IPS-18c (cell line): ENCODE data around the gene SELENOO.

Experiments
- H3K4me3 ChIP-seq: 2 replicates; pipeline ENCODE4 v1.7.0; 2013; ENCODE audit warnings: low read depth, mild to moderate bottlenecking, low read length, moderate library complexity; ENCODE audit not compliant: insufficient read depth
- H3K9me3 ChIP-seq: one replicate; pipeline ENCODE4 v1.6.1; 2013; ENCODE audit warnings: mild to moderate bottlenecking, low read length, moderate library complexity; ENCODE audit not compliant: control insufficient read depth, insufficient read depth

SELENOO gene

DNA sequence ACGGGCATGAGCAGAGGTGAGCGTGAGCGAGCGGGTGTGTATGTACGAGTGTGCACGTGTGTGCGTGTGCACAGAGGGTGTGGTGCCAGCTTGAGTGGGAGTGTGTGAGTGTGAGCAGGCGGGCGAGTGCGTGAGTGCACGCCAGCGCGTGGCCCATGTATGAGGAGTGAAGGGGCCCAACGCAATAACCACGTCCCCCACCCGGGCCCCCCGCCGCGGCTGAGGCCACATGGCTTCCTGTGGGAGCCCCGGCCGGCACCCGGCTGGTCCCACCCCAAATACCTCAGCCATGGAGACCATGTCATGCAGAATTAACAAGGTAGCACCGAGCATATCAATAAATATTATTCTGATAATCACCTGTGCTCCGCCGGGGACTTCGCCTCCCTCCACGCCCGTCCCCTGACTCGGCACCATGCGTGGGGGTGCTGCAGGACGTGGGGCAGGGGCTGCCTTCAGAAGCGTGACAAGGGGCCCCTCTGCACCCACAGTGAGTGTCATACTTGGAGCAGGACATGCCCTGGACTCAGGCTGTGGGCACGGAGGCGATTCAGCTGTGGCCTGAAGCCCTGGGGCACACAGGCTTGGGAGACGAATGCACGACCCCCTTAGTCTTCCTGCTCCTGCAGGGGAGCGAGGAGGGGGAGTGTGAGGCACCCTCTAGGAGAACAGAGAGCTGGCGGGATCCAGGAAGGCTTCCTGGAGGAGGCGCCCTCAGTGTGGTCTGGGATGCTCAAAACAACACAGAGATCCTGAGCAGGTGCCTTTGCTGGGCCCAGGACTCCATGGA, 20.7 kb upstream of the SELENOO start:
- Histone ChIP-seq H3K9me3 (no peaks in the 10 kb centered on the region), H3K4me3 (no peak overlapping the region)

DNA sequence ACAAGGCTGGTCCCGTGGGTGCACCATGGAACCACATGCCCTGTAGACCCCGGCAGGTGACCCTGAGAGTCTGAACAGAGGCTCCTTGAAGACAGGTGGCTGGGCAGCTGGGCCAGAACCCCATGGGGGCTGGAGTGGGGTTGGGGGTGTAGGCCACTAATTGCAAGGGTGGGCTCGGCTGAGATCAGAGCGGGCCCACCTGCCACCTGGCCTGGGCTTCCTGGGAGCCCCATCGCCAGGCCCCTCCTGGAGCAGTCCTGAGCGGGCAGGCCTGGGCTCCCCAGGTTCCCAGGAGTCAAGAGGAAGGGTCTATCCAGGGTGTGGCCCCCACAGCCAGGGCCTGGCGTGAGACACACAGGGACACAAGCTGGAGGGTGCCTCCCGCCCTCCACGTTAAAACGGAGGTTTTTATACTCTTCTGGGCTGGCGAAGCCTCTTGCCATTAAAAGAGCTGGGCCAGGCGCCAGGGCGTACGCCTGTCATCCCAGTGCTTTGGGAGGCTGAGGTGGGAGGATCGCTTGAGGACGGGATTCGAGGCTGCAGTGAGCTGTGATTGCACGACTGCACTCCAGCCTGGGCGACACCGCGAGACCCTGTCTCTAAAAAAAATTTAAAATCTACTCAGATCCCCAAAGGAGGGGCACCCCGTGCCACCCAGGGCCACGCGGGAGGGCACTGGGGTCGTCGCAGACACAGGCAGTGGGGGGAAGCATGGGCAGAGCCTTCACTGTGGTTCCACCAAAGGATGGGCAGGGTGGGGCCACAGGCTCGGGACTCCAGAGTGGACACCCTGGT, 19.9 kb upstream of the SELENOO start:
- H3K4me3 ChIP-seq, result no peak overlapping the region
- H3K9me3 ChIP-seq, result no peaks in the 10 kb centered on the region

DNA sequence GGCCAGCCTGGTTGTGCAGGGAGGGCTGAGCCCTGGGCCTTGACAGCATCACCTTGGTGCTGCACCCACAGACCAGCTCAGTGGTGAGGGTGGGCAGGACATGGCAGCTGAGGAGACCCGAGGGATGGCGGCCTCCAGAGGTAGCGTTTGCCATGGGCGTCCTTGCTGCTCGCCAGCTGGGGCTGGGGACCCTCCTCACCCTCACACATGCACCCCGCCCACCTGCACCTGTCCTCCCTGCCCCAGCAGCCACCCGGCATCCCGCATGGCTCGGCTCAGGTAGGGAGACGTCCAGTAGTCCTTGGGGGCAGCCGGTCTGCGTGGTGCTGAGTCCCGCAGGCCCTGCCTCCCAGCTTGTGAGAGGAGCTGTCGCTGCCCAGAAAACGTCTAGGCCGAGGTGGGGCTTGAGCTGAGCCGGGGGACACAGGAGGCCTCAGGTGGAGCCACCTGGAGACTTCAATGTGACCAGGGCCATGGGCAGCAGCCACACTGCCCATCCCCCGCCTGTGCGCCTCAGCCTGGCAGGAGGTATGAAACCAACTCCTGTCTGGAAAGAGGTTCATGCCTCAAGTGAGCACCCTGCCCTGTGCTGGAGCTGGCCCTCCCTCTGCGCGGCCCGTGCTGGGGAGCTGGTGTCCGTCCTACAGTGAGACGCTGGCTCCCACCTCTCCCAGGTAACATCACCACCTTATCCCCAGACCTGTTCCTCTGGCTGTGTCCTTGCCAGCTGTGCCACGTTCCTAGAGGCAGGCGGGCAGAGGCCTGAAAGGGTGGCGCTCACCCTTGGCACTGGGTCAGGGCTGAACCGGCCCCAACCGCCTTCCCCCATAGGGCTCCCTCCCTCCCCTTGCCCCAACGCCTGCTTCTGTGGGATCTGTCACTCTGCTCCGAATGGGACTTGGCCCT, 18.4 kb upstream of the SELENOO start:
- H3K9me3 ChIP-seq, result no peaks in the 10 kb centered on the region
- no peak overlapping the region for H3K4me3 ChIP-seq

DNA sequence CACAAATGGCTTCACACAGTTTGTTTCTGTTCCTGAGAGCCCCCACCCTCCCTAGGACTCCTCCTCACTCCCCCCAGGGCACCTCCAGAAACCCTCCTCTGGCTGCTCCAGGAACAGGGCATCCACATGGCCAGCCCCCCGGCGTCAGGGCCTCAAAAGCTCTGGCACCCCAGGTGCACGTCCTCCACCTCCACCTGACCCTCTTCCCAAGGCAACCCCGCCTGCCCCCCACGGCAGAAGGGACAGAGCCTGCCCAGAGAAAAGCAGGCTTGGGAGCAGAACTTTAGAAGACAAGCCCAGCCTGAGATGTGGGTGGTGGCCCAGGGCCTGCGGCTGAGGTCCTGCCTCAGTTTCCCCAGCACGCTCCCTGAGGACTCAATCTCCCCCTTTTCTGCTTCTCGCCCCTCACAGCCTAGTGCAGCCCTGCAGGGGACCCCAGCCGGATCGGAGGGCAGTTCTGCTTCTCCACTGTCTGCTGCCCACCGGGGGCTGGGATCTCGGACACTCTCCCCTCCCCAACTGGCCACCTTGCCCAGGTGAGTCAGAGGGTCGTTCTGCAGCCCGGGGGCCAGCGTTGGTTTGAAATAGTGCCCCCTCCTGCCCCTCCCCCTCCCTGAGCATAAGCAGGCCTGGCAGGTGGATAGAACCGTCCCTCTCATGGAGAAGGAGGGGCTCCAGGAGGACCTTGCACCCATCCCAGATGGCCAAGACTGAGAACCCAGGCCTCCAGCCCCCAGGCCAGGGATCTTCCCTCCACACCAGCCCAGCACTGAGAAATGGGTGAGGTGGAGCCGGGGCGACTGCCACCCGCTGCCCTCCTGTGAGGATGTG, 17.5 kb upstream of the SELENOO start:
- Histone ChIP-seq H3K9me3 (no peaks in the 10 kb centered on the region), H3K4me3 (no peak overlapping the region)

DNA sequence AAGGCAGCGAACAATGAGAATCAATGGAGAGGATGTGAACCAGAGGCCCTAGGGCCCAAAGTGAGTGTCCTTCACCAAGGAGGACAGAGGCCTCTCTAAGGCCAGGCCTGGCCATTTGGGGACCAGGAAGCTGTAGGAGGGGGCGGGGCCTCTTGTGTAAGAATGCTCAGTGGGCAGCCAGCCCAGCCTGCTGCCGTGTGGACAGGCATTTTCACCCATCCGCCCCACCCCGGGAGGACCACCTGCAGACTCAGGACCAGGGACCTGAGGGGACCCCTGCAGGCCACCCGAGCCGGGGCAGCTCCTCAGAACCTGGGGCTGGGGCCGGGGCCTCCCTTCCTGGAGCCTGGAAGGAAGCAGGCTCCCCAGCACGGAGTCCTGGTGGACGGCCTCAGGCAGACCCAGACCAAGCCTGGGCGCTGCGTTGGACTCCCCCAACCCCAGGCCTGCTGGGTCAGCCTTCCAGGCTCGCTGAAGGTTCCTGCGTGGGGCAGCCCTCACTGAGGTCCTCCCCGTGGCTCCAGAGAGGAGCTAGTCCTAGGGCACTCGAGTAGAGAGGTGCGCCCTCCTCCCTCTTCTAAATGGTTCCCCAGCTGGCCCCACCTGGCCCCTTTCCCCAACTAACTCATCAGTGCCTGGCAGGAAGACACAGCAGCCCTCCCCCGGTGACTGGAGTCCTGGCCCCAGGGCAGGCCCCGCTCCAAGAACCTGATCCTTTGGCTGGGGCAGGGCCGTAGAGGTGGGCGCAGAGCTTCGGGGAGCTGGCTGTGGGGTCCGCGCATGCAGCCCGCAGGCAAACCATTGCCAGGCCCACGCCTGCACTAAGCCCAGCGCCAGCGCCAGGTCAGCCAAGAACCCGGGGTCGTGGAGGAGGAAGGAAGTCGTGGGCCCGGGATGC, 16.6 kb upstream of the SELENOO start:
- Histone ChIP-seq H3K4me3 (no peak overlapping the region), H3K9me3 (no peaks in the 10 kb centered on the region)

DNA sequence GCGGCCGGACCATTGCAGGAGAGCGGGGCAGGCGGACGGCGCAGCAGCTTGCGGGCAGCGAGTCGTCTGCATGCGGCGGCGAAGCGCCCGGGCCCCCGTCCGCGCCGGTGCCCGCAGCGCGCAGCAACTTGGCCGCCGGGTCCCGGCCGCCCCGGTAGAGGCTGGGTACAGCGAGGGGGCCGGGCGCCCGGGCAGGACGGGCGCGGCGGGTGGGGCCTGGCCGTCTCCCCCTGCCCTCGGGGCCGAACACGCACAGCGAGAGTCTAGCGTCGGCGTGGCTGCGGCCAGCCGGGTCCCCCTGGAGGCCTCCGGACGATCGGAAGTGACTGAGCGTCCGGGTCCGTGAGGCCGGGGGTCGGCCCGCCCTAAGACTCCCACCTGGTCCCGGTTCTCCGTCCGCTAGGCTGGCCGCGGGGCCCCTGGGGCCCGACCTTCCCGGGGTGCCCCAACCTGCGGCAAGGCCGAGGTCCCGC, 15.9 kb upstream of the SELENOO start:
- Histone ChIP-seq H3K4me3 (peak overlapping the region; percentile 29; the same call in 1 of the 2 replicates), H3K9me3 (no peaks in the 10 kb centered on the region)

DNA sequence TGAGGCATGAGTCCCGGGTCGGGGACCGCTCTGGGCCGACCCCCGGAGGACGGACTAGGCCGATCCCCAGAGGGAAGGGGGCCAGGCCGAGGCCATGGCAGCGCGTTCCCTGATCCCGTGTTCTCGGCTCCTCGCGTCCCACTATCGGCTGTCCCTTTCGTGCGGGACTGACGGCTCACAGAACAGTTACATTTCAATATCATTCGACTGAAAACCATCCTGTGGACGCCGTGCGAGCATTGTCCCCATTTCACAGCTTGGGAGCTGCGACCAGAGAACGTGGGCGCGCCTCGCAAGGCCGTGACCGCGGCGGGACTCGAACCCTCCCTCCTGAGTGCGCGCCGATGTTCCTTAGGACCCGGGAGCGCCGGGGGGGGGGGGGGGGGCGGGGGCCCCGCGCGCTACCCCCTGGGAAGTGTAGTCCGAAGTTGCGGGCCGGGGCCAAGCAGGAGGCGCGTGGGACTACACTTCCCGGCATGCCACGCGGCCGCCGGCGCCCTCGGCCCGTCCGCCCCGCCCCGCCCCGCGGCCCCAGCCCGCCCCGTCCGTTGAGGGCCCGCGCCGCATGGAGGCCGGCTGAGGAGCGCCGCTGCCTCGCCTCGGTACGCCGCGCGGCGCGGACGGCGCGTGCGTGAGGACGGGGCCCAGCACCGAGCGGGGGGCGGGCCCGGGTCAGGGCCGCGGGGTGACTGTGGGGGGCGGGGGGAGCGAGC, 15.3 kb upstream of the SELENOO start, which contains the start of gene TRABD:
Gene TRABD, plus strand, starts transcription at position 539 of the 713 bp plus-strand sequence. CDS start 7,148 bp downstream, outside the sequence.
- H3K4me3 ChIP-seq, result peak within 1 kb of the TSS; percentile 66
- H3K9me3 ChIP-seq, result no peaks in the 10 kb centered on the region

DNA sequence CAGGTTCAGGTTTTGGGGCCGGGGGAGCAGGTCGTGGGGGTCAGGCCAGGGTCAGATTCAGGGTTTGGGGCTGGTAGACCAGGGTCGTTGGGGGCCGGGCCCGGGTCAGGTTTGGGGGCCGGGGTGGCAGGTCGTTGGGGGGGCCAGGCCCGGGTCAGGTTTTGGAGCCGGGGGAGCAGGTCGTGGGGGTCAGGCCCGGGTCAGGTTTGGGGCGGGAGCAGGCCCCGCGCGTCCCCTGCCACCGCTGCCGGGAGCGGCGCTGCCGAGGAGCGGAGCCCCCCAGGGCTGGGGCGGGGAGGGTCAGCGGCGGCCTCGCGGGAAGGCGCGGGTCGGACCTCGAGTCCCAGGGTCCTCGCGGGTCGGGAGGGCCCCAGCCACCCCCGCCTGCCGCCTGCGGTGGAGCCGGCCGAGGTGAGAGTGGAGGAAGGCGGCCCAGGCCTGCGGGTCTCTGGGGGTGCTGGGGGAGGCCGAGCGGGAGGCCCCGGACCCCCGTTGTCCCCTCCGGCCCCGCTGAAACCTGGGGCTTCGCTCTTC, 14.6 kb upstream of the SELENOO start:
- Histone ChIP-seq H3K4me3 (peak overlapping the region; percentile 66), H3K9me3 (no peaks in the 10 kb centered on the region)

DNA sequence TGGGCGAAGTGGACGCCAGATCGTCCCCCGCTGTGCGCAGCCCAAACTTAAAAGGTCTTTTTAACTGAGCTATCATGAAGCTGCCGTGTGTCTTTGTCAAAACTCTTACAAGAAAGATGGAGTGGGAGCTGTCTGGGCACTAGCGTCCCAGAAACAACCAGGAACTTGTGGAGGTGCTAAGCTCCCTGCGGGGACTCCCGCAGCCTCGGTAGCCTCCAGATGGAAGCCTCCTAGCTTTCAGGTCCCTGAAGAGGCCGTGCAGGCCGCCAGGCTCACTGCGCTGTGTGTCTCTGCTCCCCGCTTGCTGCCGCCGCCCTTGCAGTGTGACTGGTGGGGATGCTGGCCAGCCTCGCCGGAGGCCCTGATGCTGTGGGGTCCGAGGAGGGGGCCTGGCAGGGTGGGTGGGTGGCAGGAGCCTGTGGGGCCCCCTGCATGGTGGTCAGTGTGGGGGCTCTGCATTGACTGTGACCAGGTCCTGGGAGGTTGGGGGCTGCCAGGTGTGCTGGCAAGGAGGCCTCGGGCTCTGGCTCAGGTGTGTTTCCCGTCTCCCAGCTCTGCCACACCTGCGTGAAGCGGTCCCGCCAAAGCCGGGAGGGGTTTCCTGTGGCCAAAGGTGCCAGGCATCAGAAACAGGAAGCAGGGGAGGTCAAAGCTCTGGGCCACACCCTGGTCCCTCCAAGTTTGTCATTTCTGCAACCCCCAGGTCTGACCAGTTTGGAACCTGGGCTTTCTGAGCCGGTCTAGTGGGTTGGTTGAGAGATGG, 13.9 kb upstream of the SELENOO start:
- peak overlapping the region; percentile 66 for H3K4me3 ChIP-seq
- H3K9me3 ChIP-seq, result no peaks in the 10 kb centered on the region

DNA sequence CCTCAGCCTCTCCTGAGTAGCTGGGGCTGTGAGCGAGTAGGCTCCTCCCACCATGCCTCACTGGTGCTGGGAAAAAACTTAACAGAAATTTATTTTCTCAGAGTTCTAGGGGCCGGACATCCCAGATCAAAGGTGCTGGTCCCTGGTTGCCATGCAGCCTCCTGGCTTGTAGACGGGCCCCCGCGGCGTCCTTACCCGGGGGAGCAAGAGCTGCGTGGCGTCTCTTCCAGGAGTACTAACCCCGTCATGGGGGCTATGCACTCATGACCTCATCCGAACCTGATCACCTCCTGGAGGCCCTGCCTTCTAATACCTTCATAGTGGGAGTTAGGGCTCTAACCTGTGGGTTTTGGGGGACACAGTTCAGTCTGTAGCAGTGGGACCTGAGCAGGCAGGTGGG, 12.5 kb upstream of the SELENOO start:
- Histone ChIP-seq H3K4me3 (no peak overlapping the region), H3K9me3 (no peaks in the 10 kb centered on the region)

DNA sequence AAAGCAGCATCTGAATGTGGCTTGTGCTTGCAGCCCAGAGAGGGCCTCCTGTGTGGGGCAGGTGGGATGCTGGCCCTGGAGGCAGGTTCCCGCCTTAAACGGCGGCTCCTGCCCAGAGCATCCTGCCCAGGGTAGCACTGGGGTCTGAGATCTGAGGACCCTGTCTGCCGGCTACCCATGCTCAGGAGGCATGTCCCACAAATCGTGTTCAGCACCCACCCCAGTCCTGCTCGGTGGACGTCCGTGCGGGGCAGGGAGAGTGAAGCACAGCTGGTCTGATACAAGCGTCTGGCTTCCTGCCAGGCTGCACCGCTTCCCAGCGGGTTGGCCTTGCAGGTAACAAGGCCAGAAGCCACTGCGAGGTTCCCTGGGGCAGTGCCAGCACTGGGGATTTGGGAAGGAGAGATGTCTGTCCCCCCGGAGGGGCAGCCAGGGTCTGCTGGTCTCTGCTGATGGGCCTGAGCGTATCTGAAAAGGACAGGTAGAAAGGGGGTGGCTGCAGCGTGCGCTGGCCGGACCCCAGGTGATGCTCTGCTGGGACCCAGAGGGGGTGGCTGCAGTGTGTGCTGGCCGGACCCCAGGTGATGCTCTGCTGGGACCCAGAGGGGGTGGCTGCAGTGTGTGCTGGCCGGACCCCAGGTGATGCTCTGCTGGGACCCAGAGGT, 11.5 kb upstream of the SELENOO start:
- H3K9me3 ChIP-seq, result no peaks in the 10 kb centered on the region
- H3K4me3 ChIP-seq, result no peak overlapping the region

DNA sequence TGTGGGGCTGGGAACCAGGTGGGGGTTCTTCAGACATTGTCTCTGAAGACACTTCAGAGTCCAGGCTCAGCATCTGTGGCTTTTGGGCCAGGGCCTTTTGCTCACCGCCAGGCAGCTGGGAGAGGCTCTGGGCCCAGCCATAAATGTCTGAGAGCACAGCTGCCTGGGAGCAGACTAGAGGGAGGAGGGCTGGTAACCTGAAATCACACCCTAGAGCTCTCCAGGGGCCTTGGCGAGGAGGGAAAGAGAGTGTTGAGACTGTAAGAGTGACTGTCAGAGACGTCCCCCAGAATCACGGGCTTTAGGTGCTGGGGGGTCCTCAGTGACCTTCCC, 11.0 kb upstream of the SELENOO start:
- no peaks in the 10 kb centered on the region for H3K9me3 ChIP-seq
- peak overlapping the region; percentile 49; the same call in 1 of the 2 replicates for H3K4me3 ChIP-seq

DNA sequence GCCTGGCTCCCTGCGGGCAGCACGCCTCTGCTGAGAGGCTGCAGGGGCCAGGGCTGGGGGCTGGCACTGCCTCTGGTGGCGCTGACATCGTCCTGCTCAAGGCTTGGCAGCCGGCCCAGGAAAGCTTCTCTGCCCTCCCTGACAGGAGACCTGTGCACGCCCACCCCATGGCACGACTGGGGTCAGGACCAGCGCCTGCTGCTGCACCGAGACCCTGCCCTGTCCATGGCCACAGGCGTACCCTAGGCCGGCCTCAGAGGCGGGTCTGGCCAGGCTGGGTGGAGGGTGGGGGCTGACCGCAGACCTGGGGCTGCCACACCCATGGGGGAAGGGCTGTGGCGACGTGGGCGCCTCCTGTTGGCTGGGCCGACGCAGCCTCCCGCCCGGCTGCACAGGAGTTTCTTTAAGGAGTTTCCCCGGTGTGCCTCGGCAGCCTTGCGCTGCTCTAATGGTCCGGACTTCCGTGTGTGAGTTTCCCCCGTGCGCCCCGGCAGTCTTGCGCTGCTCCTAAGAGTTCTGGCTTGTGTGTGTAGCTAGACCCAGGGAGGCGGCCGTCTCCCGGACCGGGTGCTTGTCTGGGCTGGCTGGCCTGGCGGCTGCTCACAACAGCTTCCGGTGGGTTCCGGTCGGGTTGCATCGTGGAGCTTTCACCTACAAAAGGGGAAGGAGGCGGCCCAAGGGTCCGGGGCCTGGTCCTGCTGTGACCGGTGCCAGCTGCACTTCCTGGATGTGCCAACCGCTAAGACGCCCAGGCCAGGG, 10.4 kb upstream of the SELENOO start:
- H3K9me3 ChIP-seq, result no peaks in the 10 kb centered on the region
- H3K4me3 ChIP-seq, result peak overlapping the region; percentile 49
